GM19351 (cell line): ENCODE results near the gene CYFIP1.
A peak's percentile ranks its signal among the peaks of the same experiment; 100 is the strongest.

Experiments
- ATAC-seq: cut with Tn5 transposase; IDR thresholded peaks from one replicate; pipeline ENCODE4 v1.9.1; 2021; ENCODE audit warnings: mild to moderate bottlenecking, moderate library complexity; ENCODE audit not compliant: unreplicated experiment

The CYFIP1 gene

GRCh38 chr15:22951381-22952280 is 28.5 kb downstream of the CYFIP1 start:
- ATAC-seq, result no peak

DNA sequence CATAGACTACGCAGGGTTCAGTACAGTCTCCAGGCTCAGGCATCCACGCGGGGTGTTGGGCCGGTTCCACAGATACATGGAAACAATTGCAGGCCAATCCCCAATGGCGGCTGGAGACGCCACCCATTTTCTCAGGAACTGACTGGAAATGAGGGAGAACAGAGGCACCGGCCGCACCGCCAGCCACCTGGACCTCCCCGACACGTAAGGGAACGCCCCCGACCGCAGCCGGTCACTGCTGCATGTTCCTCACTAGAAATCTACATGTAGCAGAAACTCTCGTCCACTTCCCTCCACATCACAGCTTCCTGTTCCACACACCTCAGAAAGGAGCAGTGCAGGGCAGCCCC is 29.2 kb downstream of the CYFIP1 start:
- ATAC-seq, result no peak

GRCh38 chr15:22950256-22950990 is 29.7 kb downstream of the CYFIP1 start:
- no peak for ATAC-seq

GRCh38 chr15:22949074-22949547 is 31.1 kb downstream of the CYFIP1 start:
- peak; percentile 93 for ATAC-seq

GRCh38 chr15:22948056-22948455 is 32.1 kb downstream of the CYFIP1 start:
- no peak for ATAC-seq

- no peak for ATAC-seq
These were observed 32.8 kb downstream of the CYFIP1 start for GRCh38 chr15:22947101-22948000.

GRCh38 chr15:22945071-22945470 is 35.1 kb downstream of the CYFIP1 start:
- ATAC-seq, result no peak

DNA sequence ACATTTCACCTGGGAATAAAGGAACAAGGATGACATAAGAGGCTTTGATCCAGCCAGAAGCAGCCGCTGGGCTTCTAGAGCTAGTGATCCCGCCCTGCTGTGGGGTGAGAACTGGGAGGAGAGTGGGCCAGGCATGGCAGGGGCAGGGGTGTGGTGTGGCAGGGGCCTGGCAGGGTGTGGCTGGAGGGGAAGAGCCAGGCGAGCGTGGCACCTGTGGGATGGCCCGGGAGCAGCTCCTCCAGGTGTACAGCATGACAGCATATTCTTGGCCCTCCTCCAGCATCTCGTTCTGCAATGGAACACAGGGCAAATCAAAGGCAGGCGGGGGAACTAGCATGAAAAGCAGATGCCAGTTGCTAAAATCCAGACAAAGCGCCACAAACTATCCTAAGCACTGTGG is 35.5 kb downstream of the CYFIP1 start:
- no peak for ATAC-seq

- no peak for ATAC-seq
These were observed 37.3 kb downstream of the CYFIP1 start for GRCh38 chr15:22942877-22943276.

DNA sequence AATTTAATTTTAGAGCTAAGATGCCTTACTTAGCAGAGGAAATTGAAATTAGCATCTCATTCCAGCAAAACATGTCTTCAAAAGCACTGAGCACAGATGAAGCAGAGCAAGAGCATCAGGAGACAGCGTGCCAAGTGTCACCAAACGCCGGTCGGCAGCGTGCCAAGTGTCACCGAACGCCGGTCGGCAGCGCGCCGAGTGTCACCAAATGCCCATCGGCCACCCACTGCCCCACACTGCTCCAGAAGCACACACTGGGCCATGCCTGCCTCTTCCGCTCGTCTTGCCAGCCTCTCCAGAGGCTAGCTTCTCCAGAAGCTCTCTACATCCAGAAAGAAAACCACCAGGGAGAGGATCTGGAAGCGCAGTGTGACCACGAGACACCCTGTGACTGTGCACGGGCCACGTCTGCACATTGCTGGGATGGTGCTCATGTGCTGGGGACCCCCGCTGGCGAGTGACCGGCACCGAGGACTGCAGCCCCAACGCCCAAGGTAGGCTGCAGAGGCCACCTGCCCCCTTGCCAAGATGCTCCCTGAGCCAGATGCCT is 37.8 kb downstream of the CYFIP1 start:
- no peak for ATAC-seq

- ATAC-seq, result no peak
These were observed 39.0 kb downstream of the CYFIP1 start for GRCh38 chr15:22941179-22941578.

- ATAC-seq, result no peak
These were observed 40.5 kb downstream of the CYFIP1 start for GRCh38 chr15:22939652-22940061.

- ATAC-seq, result no peak
These were observed 41.1 kb downstream of the CYFIP1 start for GRCh38 chr15:22939051-22939450.

- peak; percentile 97 for ATAC-seq
These were observed 43.3 kb downstream of the CYFIP1 start for GRCh38 chr15:22936577-22937472.

DNA sequence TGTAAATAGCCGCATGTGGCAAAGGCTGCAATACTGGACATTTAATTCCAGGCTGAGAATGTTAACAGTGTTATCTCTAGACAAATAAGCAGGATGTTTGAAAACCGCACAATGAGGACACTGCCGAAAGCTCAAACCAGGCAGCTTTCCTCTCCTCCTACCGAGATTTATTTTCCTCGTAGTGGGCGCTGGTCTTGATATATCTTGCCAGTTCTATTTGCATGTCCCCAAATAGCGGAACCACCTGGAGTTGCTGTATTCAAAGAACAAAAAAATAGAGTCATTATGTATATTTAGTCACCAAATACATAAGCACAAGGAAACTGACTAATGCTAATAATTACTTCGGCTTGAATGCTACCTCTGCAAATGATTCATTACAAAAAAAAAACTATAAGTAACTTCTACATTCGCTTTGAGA is 46.5 kb downstream of the CYFIP1 start:
- no peak for ATAC-seq

- ATAC-seq, result no peak
These were observed 48.2 kb downstream of the CYFIP1 start for GRCh38 chr15:22931784-22932536.

DNA sequence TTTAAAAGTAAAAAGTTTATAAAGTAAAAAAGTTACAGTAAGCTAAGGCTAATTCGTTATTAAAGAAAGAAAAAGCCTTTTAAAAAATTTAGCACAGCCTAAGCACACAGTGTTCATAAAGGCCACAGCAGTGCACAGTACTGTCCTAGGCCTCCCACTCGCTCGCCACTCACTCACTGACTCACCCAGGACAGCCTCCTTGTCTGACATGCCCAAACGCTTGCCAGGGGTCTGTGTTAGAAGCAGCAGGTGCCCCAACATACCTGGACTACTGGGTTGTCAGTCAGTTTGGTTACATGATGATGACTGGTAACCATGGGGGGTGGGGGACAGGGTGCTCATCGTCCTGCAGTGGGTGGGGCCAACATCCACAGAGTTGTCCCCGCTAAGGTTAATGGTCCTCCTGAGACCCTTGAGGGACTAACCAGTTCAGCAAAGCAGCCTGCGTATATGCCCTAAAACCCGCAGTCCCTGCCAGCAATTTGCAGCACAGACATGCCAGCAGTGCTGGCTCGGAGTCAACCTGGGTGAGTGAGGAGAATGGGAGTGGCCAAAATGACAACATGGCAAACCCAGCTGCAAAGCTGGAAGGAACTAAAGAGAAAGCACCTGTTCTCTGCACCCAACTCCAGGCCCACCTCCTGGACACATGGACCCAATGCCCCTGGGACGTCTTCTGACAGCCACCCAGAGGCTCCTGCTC is 49.2 kb downstream of the CYFIP1 start:
- no peak for ATAC-seq

GRCh38 chr15:22927761-22928160 is 52.4 kb downstream of the CYFIP1 start:
- no peak for ATAC-seq
